ENCODE data around the gene CYP27C1.
"Not testable (repeated sequence)": the region's sequence is repeated elsewhere in the genome, so short reads cannot be mapped to it uniquely, and the experiment has no call there.

Gene CYP27C1

GRCh38 chr2:127175041-127175721 lies 44.9 kb downstream of the CYP27C1 start:
- FAIRE-seq: no peak
- DNase-seq (ENCODE audit: extremely low spot score, insufficient read length, low read depth): no peak

- FAIRE-seq (no peak), DNase-seq (ENCODE audit: extremely low spot score, insufficient read length, low read depth) (no peak)
These were observed 45.5 kb downstream of the CYP27C1 start for GRCh38 chr2:127174640-127175039.

- DNase-seq (ENCODE audit: extremely low spot score, insufficient read length, low read depth): no peak
- no peak for FAIRE-seq
These were observed 46.0 kb downstream of the CYP27C1 start for GRCh38 chr2:127174136-127174535.

- DNase-seq (ENCODE audit: extremely low spot score, insufficient read length, low read depth) (no peak), FAIRE-seq (no peak)
These were observed 47.0 kb downstream of the CYP27C1 start for GRCh38 chr2:127173057-127173456.

- DNase-seq (ENCODE audit: extremely low spot score, insufficient read length, low read depth): no peak
- FAIRE-seq: no peak
These were observed 47.8 kb downstream of the CYP27C1 start for GRCh38 chr2:127172306-127172705.

GRCh38 chr2:127170452-127171197 lies 49.5 kb downstream of the CYP27C1 start:
- FAIRE-seq (no peak), DNase-seq (ENCODE audit: extremely low spot score, insufficient read length, low read depth) (no peak)

- FAIRE-seq (no peak), DNase-seq (ENCODE audit: extremely low spot score, insufficient read length, low read depth) (no peak)
These were observed 50.1 kb downstream of the CYP27C1 start for GRCh38 chr2:127170021-127170420.

- DNase-seq (ENCODE audit: extremely low spot score, insufficient read length, low read depth) (no peak), FAIRE-seq (no peak)
These were observed 50.9 kb downstream of the CYP27C1 start for GRCh38 chr2:127169066-127169660.

- DNase-seq (ENCODE audit: extremely low spot score, insufficient read length, low read depth) (no peak), FAIRE-seq (no peak)
These were observed 53.8 kb downstream of the CYP27C1 start for GRCh38 chr2:127166231-127166860.

- FAIRE-seq: no peak
- DNase-seq (ENCODE audit: extremely low spot score, insufficient read length, low read depth): no peak
These were observed 54.6 kb downstream of the CYP27C1 start for GRCh38 chr2:127165539-127165935.

GRCh38 chr2:127164761-127165538 lies 55.1 kb downstream of the CYP27C1 start:
- no peak for DNase-seq (ENCODE audit: extremely low spot score, insufficient read length, low read depth)
- FAIRE-seq: no peak

- FAIRE-seq (no peak), DNase-seq (ENCODE audit: extremely low spot score, insufficient read length, low read depth) (no peak)
These were observed 56.2 kb downstream of the CYP27C1 start for GRCh38 chr2:127163921-127164320.

- not testable (repeated sequence) for FAIRE-seq
These were observed 57.1 kb downstream of the CYP27C1 start for GRCh38 chr2:127163090-127163406.

GRCh38 chr2:127162261-127163089 lies 57.6 kb downstream of the CYP27C1 start:
- DNase-seq (ENCODE audit: extremely low spot score, insufficient read length, low read depth) (no peak), FAIRE-seq (no peak)

More at GRCh38 chr2:127163090-127163406, 57.1 kb downstream of the CYP27C1 start:
- DNase-seq (ENCODE audit: extremely low spot score, insufficient read length, low read depth): not testable (repeated sequence)

- DNase-seq (ENCODE audit: extremely low spot score, insufficient read length, low read depth) (no peak), FAIRE-seq (no peak)
These were observed 58.6 kb downstream of the CYP27C1 start for GRCh38 chr2:127161176-127162136.

- DNase-seq (ENCODE audit: extremely low spot score, insufficient read length, low read depth): no peak
These were observed 59.4 kb downstream of the CYP27C1 start for GRCh38 chr2:127160676-127161075.

GRCh38 chr2:127159543-127159942 lies 60.6 kb downstream of the CYP27C1 start:
- DNase-seq (ENCODE audit: extremely low spot score, insufficient read length, low read depth) (no peak), FAIRE-seq (no peak)

More at GRCh38 chr2:127160676-127161075, 59.4 kb downstream of the CYP27C1 start:
- FAIRE-seq: no peak
